ENCODE measurements around the gene MPPE1.

- no peak for TF ChIP-seq CTCF (IDR thresholded peaks at IDR 0.05)
- no peak for TF ChIP-seq POLR2A (IDR thresholded peaks at IDR 0.05)
Observed at GRCh38 chr18:11905613-11906012, 2.5 kb downstream of the MPPE1 start.

All from body of pancreas (tissue), 4 donors.